Measurements from ENCODE around the gene ATG10.

Gene ATG10

DNA sequence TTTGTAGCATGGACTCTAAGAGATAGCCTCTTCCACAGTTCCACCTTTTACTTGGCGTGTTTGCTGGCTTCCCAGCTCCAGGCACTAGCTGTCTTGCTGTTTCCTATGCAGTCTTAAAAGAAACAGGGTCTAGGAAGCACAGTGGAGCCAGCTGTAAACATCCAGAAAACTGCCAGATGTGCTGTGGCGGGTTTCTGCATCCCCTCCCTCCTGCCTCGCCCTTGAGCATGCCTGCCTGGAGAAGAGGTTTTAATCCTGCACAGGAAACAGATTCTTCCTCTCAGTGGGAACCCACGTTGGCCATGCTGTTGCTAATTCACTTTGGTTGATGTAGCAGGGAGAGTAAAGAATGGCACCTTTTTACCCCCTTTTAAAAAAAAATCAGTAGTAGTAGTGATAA is 185.1 kb downstream of the ATG10 start:
- H3K36me3 ChIP-seq (ENCODE audit: control insufficient read depth, low read depth, low read length): no peaks in the 10 kb centered on the region
- H3K4me1 ChIP-seq (ENCODE audit: control insufficient read depth, low read depth, low read length): peaks cover 8% of the 10 kb centered on the region
- H3K27ac ChIP-seq (ENCODE audit: low read length): no peak overlapping the region
- no peak overlapping the region for H3K9ac ChIP-seq (ENCODE audit: low read length)
- H3K27me3 ChIP-seq (ENCODE audit: control insufficient read depth, insufficient read depth, low read length): no peaks in the 10 kb centered on the region
- H3K9me3 ChIP-seq (ENCODE audit: control insufficient read depth, low read depth, low read length): no peaks in the 10 kb centered on the region
- no peak overlapping the region for H3K4me3 ChIP-seq (ENCODE audit: low read length)

DNA sequence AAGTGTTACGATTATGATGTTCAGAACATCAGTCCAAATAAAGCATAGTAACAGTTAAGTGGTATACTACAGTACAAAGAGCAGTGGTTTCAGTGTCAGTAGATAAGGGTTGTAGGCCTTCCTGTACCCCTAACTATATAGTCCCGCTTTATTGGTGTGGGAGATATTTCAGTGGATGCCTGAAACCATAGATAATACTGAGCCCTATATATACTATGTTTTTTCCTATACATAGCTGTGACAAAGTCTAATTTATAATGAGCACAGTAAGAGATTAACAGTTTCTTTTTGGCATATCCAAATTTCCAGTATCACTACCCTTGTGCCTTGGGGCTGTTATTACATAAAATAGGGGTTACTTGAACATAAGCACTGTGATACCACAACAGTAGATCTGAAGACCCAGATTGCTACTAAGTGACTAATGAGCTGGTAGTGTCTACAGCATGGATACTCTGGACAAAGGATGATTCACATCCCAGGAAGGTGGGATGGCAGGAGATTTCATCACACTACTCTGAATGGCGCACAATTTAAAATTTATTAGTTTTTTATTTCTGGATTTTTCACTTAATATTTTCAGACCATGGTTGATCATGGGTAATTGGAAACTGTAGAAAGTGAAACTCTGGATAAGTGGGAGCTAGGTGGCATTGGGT is 187.1 kb downstream of the ATG10 start:
- Histone ChIP-seq H3K4me3 (ENCODE audit: low read length) (no peak overlapping the region), H3K4me1 (ENCODE audit: control insufficient read depth, low read depth, low read length) (peaks cover 8% of the 10 kb centered on the region), H3K27me3 (ENCODE audit: control insufficient read depth, insufficient read depth, low read length) (no peaks in the 10 kb centered on the region), H3K27ac (ENCODE audit: low read length) (no peak overlapping the region), H3K9me3 (ENCODE audit: control insufficient read depth, low read depth, low read length) (no peaks in the 10 kb centered on the region), H3K36me3 (ENCODE audit: control insufficient read depth, low read depth, low read length) (no peaks in the 10 kb centered on the region), H3K9ac (ENCODE audit: low read length) (no peak overlapping the region)

DNA sequence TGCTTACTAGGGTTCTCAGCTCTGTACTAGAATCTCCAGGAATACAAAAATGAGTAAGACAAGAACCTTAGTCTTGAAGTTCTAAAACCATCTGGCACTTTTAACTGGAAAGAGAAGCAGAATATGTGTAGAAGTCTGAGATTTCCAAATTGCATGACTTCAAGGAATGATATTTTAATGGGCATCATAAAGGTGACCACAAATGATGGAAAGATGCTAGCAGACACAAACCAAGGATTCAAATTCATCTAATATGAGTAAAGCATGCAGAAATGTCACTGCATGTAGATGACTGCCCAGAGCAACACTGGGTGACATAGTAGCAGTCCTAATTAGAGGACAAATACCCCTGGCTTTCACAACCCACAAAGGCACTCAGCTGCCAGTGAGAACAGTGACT is 189.1 kb downstream of the ATG10 start:
- Histone ChIP-seq H3K36me3 (ENCODE audit: control insufficient read depth, low read depth, low read length) (no peaks in the 10 kb centered on the region), H3K4me1 (ENCODE audit: control insufficient read depth, low read depth, low read length) (peaks cover 21% of the 10 kb centered on the region), H3K9me3 (ENCODE audit: control insufficient read depth, low read depth, low read length) (no peaks in the 10 kb centered on the region), H3K27ac (ENCODE audit: low read length) (no peak overlapping the region), H3K9ac (ENCODE audit: low read length) (no peak overlapping the region), H3K27me3 (ENCODE audit: control insufficient read depth, insufficient read depth, low read length) (no peaks in the 10 kb centered on the region), H3K4me3 (ENCODE audit: low read length) (no peak overlapping the region)

DNA sequence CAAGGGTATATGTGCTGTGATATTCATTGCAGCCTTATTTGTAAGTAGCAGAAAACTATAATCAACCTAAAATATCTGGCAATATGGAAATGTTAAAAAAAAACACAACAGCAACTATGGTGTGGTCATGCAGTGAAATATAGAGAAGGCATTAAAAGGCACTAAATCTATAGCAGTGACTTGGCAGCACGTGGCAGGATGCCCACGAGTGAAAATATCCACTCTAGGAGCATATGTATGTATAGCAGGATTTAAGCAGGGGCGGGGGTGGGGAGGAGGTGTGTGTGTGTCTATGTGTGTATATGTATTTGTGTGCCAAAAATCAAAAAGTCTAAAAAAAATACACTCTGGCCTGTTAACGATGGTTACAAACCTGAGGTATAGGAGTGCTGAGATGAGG is 190.8 kb downstream of the ATG10 start:
- Histone ChIP-seq H3K27ac (ENCODE audit: low read length) (no peak overlapping the region), H3K9ac (ENCODE audit: low read length) (no peak overlapping the region), H3K4me1 (ENCODE audit: control insufficient read depth, low read depth, low read length) (peaks cover 24% of the 10 kb centered on the region), H3K9me3 (ENCODE audit: control insufficient read depth, low read depth, low read length) (no peaks in the 10 kb centered on the region), H3K27me3 (ENCODE audit: control insufficient read depth, insufficient read depth, low read length) (no peaks in the 10 kb centered on the region), H3K36me3 (ENCODE audit: control insufficient read depth, low read depth, low read length) (no peaks in the 10 kb centered on the region), H3K4me3 (ENCODE audit: low read length) (no peak overlapping the region)

DNA sequence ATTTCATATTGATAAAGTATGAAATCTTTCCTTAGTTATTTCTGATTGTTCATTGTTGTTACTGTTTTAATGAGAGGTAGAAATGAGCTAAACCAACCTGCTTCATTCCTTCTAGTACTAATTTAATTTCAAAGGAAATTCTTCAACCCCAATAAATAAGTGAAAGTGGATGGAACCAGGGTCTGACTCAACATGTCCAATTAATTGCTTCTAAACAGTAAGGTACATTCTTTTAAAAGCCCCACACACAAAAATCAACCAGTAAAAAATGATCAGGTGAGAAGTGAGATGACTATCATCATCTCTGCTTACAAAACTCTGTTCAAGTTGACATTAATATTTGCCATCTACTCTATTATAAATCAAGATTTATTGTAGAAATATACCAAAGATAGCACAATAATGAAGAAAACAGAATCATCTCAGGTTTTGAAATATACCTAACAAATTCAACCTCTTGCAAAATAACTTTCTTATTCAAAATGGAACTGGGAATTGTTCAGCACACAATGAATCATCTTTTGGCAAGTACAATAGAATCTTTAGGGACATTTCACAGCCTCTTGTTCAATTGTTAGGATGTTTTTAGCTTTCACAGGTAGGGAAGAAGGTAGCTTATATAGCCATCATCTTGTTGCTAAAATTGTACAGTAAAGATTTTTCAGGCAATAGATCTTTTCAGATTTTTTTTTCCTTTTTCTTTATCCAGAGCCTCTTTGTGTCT is 191.8 kb downstream of the ATG10 start:
- Histone ChIP-seq H3K9ac (ENCODE audit: low read length) (no peak overlapping the region), H3K27me3 (ENCODE audit: control insufficient read depth, insufficient read depth, low read length) (no peaks in the 10 kb centered on the region), H3K36me3 (ENCODE audit: control insufficient read depth, low read depth, low read length) (no peaks in the 10 kb centered on the region), H3K9me3 (ENCODE audit: control insufficient read depth, low read depth, low read length) (no peaks in the 10 kb centered on the region), H3K4me1 (ENCODE audit: control insufficient read depth, low read depth, low read length) (peaks cover 34% of the 10 kb centered on the region), H3K27ac (ENCODE audit: low read length) (no peak overlapping the region), H3K4me3 (ENCODE audit: low read length) (no peak overlapping the region)

DNA sequence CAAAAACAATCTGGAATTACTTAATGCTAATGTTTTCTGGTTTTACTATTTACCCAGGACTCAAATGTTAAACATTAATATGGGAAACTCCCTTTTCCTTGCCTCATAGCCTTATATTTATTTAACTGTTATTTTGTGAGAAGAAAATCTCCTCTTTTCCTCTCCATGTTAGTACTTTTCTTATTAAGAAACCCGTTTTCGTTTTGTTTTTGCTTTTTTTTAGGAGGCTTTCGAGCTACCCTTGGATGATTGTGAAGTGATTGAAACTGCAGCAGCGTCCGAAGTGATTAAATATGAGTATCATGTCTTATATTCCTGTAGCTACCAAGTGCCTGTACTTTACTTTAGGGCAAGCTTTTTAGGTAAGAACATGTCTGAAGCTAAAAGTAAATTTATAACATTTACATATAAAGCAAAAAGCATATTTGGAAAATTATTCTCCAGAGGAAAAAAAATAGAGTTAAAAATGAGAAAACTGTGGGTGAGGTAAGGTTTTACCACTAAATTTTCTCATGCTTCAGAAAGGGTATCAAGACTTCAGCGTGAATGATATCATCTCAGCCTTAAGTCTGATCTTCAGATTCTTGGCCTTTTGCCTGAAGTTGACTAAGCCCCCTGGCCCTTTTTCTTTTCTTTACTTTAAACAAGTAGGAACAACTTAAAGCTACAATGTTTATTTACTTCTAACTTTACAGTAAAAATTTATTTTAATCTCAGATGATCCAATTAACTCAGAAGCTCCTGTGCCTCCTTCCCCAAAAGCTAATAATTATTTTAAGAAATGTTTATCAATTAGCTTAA is 192.6 kb downstream of the ATG10 start:
- Histone ChIP-seq H3K4me1 (ENCODE audit: control insufficient read depth, low read depth, low read length) (peaks cover 35% of the 10 kb centered on the region), H3K27me3 (ENCODE audit: control insufficient read depth, insufficient read depth, low read length) (no peaks in the 10 kb centered on the region), H3K9me3 (ENCODE audit: control insufficient read depth, low read depth, low read length) (no peaks in the 10 kb centered on the region), H3K4me3 (ENCODE audit: low read length) (no peak overlapping the region), H3K36me3 (ENCODE audit: control insufficient read depth, low read depth, low read length) (no peaks in the 10 kb centered on the region), H3K9ac (ENCODE audit: low read length) (no peak overlapping the region), H3K27ac (ENCODE audit: low read length) (no peak overlapping the region)

DNA sequence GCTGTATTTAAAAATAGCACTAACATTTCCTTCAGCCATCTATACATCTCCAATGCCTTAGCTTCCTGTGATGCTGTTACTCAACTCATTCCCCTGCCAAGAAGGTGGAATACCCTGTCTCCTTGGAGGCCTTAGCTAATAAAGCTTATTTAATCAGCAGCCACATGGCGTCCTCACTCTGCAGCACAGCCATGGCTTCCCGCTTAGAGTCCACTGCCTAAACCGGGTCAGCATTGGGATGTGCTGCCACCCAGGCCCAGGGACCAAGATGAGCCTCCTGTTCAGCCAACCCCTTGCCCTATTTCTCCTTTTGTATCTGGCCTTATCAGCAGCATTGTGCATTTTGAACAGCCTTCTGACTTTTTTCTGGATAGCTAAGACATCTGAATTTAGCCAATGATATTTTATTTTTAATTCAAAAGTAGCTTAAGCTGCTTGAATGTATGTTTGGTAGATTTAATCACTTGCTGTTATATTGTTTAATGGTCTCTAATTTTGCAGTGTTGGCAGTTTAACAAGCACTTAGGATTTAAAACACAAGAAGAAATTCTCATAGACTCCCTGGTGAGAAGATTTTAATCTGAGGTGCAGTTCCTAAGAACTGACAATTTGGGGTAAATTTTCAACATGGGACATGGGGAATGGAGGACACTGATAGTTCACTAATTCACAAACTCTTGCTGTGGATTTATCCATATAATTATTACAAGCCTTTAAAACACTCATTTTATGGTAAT is 193.3 kb downstream of the ATG10 start:
- H3K4me3 ChIP-seq (ENCODE audit: low read length): no peak overlapping the region
- H3K4me1 ChIP-seq (ENCODE audit: control insufficient read depth, low read depth, low read length): peaks cover 35% of the 10 kb centered on the region
- H3K27ac ChIP-seq (ENCODE audit: low read length): peak overlapping the region; percentile 26
- no peaks in the 10 kb centered on the region for H3K27me3 ChIP-seq (ENCODE audit: control insufficient read depth, insufficient read depth, low read length)
- H3K9me3 ChIP-seq (ENCODE audit: control insufficient read depth, low read depth, low read length): no peaks in the 10 kb centered on the region
- H3K9ac ChIP-seq (ENCODE audit: low read length): no peak overlapping the region
- no peaks in the 10 kb centered on the region for H3K36me3 ChIP-seq (ENCODE audit: control insufficient read depth, low read depth, low read length)

DNA sequence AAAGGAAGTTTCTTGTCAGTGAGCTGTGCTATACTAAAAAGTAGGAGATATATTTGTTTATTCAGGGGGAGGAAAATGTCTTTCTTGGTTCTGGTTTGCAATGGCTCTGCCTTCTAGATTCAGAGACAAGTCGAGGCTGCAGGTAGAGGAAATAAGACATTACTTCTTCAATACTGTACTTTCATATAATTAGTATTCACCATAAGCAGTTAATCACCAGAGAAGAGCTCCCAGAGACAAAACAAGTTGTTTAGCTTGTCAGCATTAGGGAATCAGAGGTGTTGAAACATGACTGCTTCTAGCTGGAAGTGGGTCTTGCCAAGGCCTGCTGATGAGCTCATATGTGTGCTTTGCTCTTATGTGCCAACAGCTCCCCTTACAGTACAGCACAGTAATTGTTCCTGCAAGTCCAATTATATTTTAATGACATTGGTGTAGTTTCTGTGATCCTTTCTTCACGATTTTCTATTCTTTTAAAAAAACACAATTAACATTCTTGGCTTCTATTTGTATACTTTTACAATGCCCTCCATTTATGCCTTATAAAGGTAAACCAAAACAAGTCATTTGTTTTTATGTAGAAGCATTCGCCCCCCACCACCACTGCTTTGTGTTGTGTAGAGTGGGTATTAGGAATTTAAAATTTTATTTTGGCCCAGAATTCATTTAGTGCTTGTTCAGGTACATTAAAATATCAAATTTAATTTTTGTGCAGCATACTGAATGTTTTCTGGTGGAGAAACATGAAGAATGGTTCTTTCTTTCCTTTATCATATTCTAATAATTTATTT is 194.1 kb downstream of the ATG10 start:
- peaks cover 35% of the 10 kb centered on the region for H3K4me1 ChIP-seq (ENCODE audit: control insufficient read depth, low read depth, low read length)
- H3K27ac ChIP-seq (ENCODE audit: low read length): peak overlapping the region; percentile 26

DNA sequence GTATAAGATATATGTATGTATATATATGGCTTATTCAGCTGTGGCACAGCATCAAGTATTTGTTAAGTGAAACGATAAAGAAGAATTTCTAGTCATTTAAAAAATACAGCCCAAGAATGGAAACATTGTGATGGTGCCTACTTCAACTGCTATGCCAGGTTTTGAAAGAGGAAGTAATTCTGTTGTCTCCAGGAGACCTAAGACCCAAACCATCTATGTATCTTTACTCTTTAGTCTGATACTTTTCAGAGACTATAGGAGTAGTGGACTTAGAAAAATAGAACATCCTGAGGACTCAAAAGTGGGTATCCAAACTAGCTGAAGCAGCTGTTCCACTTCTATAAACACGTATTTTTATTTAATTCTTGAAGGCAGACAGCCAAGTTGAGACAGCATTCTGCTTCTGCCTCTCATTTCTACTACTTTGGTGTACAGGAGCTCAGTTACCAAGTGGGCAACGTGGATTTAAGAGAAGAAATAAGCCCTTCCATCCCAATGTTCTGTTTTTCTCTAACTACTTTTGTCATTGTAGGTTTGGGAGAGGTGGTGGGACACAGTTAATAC is 195.6 kb downstream of the ATG10 start:
- no peaks in the 10 kb centered on the region for H3K27me3 ChIP-seq (ENCODE audit: control insufficient read depth, insufficient read depth, low read length)
- H3K9ac ChIP-seq (ENCODE audit: low read length): no peak overlapping the region
- no peak overlapping the region for H3K27ac ChIP-seq (ENCODE audit: low read length)
- H3K4me3 ChIP-seq (ENCODE audit: low read length): no peak overlapping the region
- no peaks in the 10 kb centered on the region for H3K9me3 ChIP-seq (ENCODE audit: control insufficient read depth, low read depth, low read length)
- H3K4me1 ChIP-seq (ENCODE audit: control insufficient read depth, low read depth, low read length): peaks cover 35% of the 10 kb centered on the region
- no peaks in the 10 kb centered on the region for H3K36me3 ChIP-seq (ENCODE audit: control insufficient read depth, low read depth, low read length)

More for the DNA sequence above, 194.1 kb downstream of the ATG10 start:
- Histone ChIP-seq H3K9me3 (ENCODE audit: control insufficient read depth, low read depth, low read length) (no peaks in the 10 kb centered on the region), H3K4me3 (ENCODE audit: low read length) (no peak overlapping the region), H3K27me3 (ENCODE audit: control insufficient read depth, insufficient read depth, low read length) (no peaks in the 10 kb centered on the region), H3K36me3 (ENCODE audit: control insufficient read depth, low read depth, low read length) (no peaks in the 10 kb centered on the region), H3K9ac (ENCODE audit: low read length) (no peak overlapping the region)

DNA sequence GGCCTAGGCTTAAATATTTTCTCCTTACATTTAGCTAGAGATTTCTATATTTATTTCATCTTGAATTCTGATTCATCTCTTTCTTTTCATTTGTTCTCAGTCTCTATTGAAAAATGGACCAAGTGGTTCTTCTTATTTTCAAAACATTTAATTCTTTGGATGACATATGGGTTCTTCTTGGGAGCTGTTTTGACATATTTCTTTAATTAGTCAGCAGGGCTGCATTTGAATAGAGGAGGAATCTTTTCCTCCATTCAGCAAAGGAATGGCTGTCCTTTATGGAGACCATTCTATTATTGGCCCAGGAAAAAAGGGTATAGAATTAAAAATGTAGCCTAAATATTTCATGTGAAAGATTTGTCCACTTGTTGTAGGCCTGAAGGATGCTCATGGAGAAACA is 196.5 kb downstream of the ATG10 start:
- Histone ChIP-seq H3K9me3 (ENCODE audit: control insufficient read depth, low read depth, low read length) (no peaks in the 10 kb centered on the region), H3K27ac (ENCODE audit: low read length) (no peak overlapping the region), H3K9ac (ENCODE audit: low read length) (no peak overlapping the region), H3K36me3 (ENCODE audit: control insufficient read depth, low read depth, low read length) (no peaks in the 10 kb centered on the region), H3K4me1 (ENCODE audit: control insufficient read depth, low read depth, low read length) (peaks cover 35% of the 10 kb centered on the region), H3K27me3 (ENCODE audit: control insufficient read depth, insufficient read depth, low read length) (no peaks in the 10 kb centered on the region), H3K4me3 (ENCODE audit: low read length) (no peak overlapping the region)

Data from iPS-18a (cell line).